Middle frontal gyrus (tissue), 1 donor: Measurements from ENCODE around the gene CRIM1.

Experiments used
- DNase-seq: peaks from one replicate; pipeline ENCODE4 v3.0.0-alpha.2; 2015; ENCODE audit warnings: low spot score; ENCODE audit errors: extremely low spot score

CRIM1 gene

GRCh38 chr2:36453652-36454051 is 98.1 kb downstream of the CRIM1 start:
- no peak for DNase-seq

- no peak for DNase-seq
Measured at GRCh38 chr2:36455011-36455410, 99.4 kb downstream of the CRIM1 start.

GRCh38 chr2:36455788-36456187 is 100.2 kb downstream of the CRIM1 start:
- no peak for DNase-seq

GRCh38 chr2:36456227-36457175 is 100.9 kb downstream of the CRIM1 start:
- no peak for DNase-seq

- no peak for DNase-seq
Measured at GRCh38 chr2:36458106-36458505, 102.5 kb downstream of the CRIM1 start.

- no peak for DNase-seq
Measured at GRCh38 chr2:36459725-36460137, 104.2 kb downstream of the CRIM1 start.

- DNase-seq, result no peak
Measured at GRCh38 chr2:36461039-36461681, 105.6 kb downstream of the CRIM1 start.

GRCh38 chr2:36462311-36462935 is 106.8 kb downstream of the CRIM1 start:
- no peak for DNase-seq

- DNase-seq, result no peak
Measured at GRCh38 chr2:36463365-36463764, 107.8 kb downstream of the CRIM1 start.

- no peak for DNase-seq
Measured at GRCh38 chr2:36464006-36464721, 108.6 kb downstream of the CRIM1 start.

- no peak for DNase-seq
Measured at GRCh38 chr2:36466135-36466534, 110.6 kb downstream of the CRIM1 start.

- no peak for DNase-seq
Measured at GRCh38 chr2:36468463-36469105, 113.0 kb downstream of the CRIM1 start.

GRCh38 chr2:36469106-36469477 is 113.5 kb downstream of the CRIM1 start:
- no peak for DNase-seq

GRCh38 chr2:36469710-36470109 is 114.1 kb downstream of the CRIM1 start:
- DNase-seq, result no peak

GRCh38 chr2:36473230-36473629 is 117.7 kb downstream of the CRIM1 start:
- DNase-seq, result no peak

GRCh38 chr2:36476411-36476810 is 120.8 kb downstream of the CRIM1 start:
- no peak for DNase-seq

GRCh38 chr2:36477315-36477714 is 121.7 kb downstream of the CRIM1 start:
- no peak for DNase-seq

- no peak for DNase-seq
Measured at GRCh38 chr2:36477746-36478145, 122.2 kb downstream of the CRIM1 start.

GRCh38 chr2:36478332-36478738 is 122.8 kb downstream of the CRIM1 start:
- DNase-seq, result no peak

GRCh38 chr2:36478999-36479398 is 123.4 kb downstream of the CRIM1 start:
- DNase-seq, result no peak

- DNase-seq, result no peak
Measured at GRCh38 chr2:36479406-36479805, 123.8 kb downstream of the CRIM1 start.
